Progenitor cell of endocrine pancreas (in vitro differentiated cells): ENCODE measurements around the gene CYS1. TPM values are rescaled to one million over a fixed set of nuclear protein-coding genes. Genes with fewer than 3 reads are reported as not detected.
"Not testable (repeated sequence)": the region's sequence is repeated elsewhere in the genome, so short reads cannot be mapped to it uniquely, and the experiment has no call there.

Source experiments
- DNase-seq: peaks from one replicate; pipeline ENCODE4 v3.0.0; 2021; ENCODE audit warnings: low spot score; ENCODE audit not compliant: unreplicated experiment
- H3K27ac Mint-ChIP-seq: 2 replicates; pipeline ENCODE4 v1.8.0; 2021; ENCODE audit warnings: mild to moderate bottlenecking, moderate library complexity, mixed read lengths
- H3K27me3 Mint-ChIP-seq: 2 replicates; pipeline ENCODE4 v1.8.0; 2021; ENCODE audit warnings: mixed read lengths
- H3K36me3 Mint-ChIP-seq: 2 replicates; pipeline ENCODE4 v1.8.0; 2022; ENCODE audit warnings: mixed read lengths; ENCODE audit not compliant: insufficient read depth
- H3K4me1 Mint-ChIP-seq: 2 replicates; pipeline ENCODE4 v1.8.0; 2021; ENCODE audit warnings: low read depth, mixed read lengths
- H3K4me3 Mint-ChIP-seq: 2 replicates; pipeline ENCODE4 v1.8.0; 2021; ENCODE audit warnings: low read depth, mild to moderate bottlenecking, moderate library complexity, mixed read lengths
- H3K9me3 Mint-ChIP-seq: 2 replicates; pipeline ENCODE4 v1.8.0; 2021; ENCODE audit warnings: low read depth, mixed read lengths
- CTCF ChIP-seq: fragments of 200-600 bp; sonication (generic); IDR thresholded peaks from one replicate; pipeline ENCODE4 v1.5.0; 2021; ENCODE audit warnings: antibody characterized with exemption, mild to moderate bottlenecking; ENCODE audit not compliant: unreplicated experiment
- total RNA-seq: library from RNA; stranded (reverse); gene quantifications from 2 replicates; pipeline ENCODE4 v1.2.1, GENCODE V29; 2021

The CYS1 gene
- total RNA-seq, 1 donor from 2014 or later, result 2.3 TPM

- Mint-ChIP-seq H3K4me1 (peaks cover 2% of the 10 kb centered on the region), H3K4me3 (no peak overlapping the region), H3K9me3 (no peaks in the 10 kb centered on the region), H3K36me3 (no peaks in the 10 kb centered on the region), H3K27ac (no peak overlapping the region), H3K27me3 (peaks cover 7% of the 10 kb centered on the region)
- TF ChIP-seq CTCF, result no peak
- DNase-seq, result no peak
Observed at GRCh38 chr2:10012963-10013461, 67.2 kb downstream of the CYS1 start.

DNA sequence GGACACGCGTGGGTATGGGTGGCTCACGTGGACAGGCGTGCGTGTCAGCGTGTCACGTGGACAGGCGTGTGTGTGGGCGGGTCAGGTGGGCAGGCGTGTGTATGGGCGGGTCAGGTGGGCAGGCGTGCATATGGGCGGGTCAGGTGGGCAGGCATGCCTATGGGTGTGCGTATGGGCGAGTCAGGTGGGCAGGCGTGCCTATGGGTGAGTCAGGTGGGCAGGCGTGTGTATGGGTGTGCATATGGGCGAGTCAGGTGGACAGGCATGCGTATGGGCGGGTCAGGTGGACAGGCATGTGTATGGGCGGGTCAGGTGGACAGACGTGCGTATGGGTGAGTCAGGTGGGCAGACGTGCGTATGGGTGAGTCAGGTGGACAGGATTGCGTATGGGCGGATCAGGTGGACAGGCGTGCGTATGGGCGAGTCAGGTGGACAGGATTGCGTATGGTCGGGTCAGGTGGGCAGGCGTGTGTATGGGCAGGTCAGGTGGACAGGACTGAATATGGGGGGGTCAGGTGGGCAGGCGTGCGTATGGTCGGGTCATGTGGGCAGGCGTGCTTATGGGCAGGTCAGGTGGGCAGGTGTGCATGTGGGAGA, 67.7 kb downstream of the CYS1 start:
- H3K36me3 Mint-ChIP-seq, H3K4me1 Mint-ChIP-seq, H3K27me3 Mint-ChIP-seq, H3K9me3 Mint-ChIP-seq, DNase-seq, H3K27ac Mint-ChIP-seq, H3K4me3 Mint-ChIP-seq: not testable (repeated sequence)

- H3K9me3 Mint-ChIP-seq, H3K36me3 Mint-ChIP-seq, H3K27me3 Mint-ChIP-seq, H3K4me3 Mint-ChIP-seq, H3K4me1 Mint-ChIP-seq, H3K27ac Mint-ChIP-seq, DNase-seq: not testable (repeated sequence)
Observed at GRCh38 chr2:10011606-10012325, 68.4 kb downstream of the CYS1 start.

GRCh38 chr2:10010861-10011605, 69.2 kb downstream of the CYS1 start:
- H3K9me3 Mint-ChIP-seq, H3K36me3 Mint-ChIP-seq, H3K27me3 Mint-ChIP-seq, H3K4me3 Mint-ChIP-seq, H3K27ac Mint-ChIP-seq, DNase-seq, H3K4me1 Mint-ChIP-seq: not testable (repeated sequence)

- H3K9me3 Mint-ChIP-seq, result peaks cover 4% of the 10 kb centered on the region
- DNase-seq, result no peak
- peaks cover 5% of the 10 kb centered on the region for H3K4me1 Mint-ChIP-seq
- no peak overlapping the region for H3K27ac Mint-ChIP-seq
- H3K27me3 Mint-ChIP-seq, result no peaks in the 10 kb centered on the region
- no peak overlapping the region for H3K4me3 Mint-ChIP-seq
- H3K36me3 Mint-ChIP-seq, result peaks cover 7% of the 10 kb centered on the region
- no peak for TF ChIP-seq CTCF
Observed at GRCh38 chr2:10009811-10010781, 70.1 kb downstream of the CYS1 start.

DNA sequence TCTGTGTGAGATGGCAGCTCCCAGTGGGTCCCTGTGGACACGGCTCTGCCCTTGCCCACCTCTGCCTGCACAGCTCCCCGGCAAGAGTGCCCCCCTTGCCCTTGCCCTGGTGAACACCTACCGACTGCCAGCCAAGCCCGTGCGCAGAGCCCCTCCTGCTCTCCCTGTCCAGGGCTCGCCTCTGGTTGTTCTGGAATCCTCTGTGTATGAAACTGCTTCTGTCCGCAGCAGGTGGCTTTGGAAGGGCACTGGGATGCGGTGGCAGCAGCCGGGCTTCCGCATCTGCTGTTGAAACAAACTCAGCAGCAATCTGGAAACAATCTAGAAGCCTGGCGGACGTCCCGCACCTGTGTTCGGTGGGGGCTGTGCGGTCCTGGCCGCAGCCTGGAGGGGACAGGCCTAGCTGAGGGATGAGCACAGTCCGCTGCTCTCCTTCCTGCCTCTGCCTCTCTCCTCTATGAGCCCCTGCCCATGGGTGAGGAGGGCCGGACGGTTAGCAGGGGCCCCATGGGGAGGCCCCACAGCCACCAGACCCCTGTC, 70.9 kb downstream of the CYS1 start:
- DNase-seq, result no peak
- no peak for TF ChIP-seq CTCF
- no peak overlapping the region for H3K4me3 Mint-ChIP-seq
- H3K27ac Mint-ChIP-seq, result no peak overlapping the region
- H3K9me3 Mint-ChIP-seq, result peaks cover 4% of the 10 kb centered on the region
- peaks cover 5% of the 10 kb centered on the region for H3K4me1 Mint-ChIP-seq
- H3K36me3 Mint-ChIP-seq, result peaks cover 7% of the 10 kb centered on the region
- H3K27me3 Mint-ChIP-seq, result no peaks in the 10 kb centered on the region
